KG1 (cell line): ENCODE results near the gene TBRG1.

Experiments
- DNase-seq: peaks from one replicate; lab custom pipeline; 2025; lab: John Stamatoyannopoulos, UW

Gene TBRG1

DNA sequence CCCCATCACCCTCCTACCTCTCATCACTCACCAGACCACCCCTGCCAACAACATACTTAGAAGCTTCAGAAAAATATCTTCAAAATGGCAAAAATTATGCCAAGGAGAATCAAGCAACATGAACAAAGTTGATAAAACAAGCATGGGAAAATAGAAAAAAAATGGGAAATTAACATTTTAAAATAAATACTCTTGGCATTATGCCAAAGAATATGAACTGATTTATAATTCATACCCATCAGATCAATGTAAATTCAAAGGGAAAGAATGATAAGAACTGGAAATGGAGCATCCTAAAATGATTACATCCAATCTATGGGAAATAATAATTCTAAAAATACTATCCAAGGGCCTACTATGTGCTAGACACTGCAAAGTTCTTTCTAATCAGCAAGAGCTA lies 38.9 kb downstream of the TBRG1 start:
- no peak for DNase-seq

DNA sequence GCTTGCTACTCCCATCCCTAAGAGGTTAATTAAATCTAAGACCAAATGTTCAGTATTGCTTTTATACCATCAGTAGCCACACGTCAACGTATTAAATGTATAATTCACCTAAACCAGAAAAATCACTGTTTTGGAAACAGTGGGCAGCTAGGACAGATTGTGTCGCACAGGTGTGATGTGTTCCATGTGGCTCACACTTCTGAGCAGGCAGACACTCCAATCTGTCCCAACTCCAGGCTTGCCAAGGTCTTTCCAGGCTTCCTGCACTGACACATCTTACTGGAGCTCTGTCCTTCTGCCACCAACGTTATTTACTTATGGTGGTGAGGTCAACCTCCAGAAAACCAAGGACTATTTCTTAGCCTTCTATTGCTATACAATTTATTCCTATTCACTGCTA lies 39.4 kb downstream of the TBRG1 start:
- DNase-seq = no peak

DNA sequence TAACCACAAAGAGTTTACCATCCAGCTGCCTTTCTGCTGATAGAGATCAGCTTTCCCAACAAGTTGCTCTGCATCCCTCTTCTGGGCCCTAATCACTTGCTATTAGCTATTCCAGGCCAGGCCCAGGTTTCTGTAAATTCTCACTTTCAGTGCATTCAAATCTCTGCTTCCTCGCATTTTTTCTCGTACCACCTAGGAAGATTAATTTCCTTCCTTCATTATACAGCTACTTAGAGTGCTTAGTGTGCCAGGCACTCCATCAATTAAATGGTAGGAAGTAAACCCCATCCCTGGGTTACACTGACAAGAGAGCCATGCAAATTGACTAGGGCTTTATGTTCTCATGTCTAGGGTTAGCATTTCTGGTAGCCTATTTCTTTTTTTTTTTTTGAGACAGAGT lies 41.2 kb downstream of the TBRG1 start:
- no peak for DNase-seq

DNA sequence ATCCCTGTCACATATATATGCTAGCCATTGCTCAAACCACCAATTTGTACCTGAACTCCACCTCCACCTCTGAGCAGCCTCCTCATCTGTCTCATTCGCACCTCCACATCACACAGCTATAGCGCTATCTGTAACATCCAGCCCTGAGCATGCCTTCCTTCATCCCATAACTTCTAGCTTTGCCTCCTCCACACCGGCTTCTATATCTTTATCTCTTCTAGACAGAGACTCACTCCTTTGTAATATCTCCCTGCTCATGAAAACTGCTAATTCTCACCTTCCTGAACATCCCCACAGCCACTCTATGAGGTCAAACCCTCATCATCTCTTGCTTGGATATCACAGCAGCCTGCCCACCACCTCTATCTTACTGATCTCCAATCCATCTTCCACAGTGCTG lies 44.9 kb downstream of the TBRG1 start:
- DNase-seq = no peak

DNA sequence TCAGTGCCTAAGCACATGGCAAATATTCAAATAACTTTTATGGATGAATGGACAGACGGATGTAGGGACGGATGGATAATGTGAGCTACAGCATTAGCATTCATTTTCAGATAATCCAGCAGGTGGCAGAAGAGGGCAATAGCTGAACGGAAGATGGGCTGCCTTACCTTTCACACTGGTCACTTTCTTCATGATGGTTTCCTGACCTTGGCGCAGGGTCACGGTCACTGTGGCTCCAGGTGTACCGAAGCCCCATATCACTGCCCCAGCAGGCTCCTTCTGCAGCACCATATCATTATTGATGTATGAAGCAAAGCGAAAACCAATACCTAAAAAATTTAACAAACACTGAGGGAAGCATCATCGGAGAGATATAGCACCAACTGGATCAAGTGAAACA lies 46.5 kb downstream of the TBRG1 start:
- peak; percentile 29 for DNase-seq

DNA sequence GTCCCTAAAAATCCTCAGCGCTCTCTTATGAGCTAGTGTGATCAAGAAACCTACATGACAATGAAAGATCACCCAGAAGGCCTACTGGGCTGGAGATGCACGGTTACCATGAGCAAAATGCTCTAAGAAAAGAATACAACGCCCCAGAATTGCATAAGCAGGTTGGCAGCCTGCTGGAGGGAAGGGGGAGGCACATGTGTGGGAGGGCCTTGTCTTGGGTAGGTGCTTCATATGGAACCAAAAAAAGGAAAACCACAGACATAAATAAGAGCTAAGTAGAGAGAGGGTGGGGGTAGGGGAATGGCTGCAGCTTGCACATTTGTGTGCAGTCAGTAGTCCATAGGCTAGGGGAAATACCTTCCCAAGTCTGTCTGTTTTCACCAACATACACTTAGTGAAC lies 48.1 kb downstream of the TBRG1 start:
- peak; percentile 60 for DNase-seq

DNA sequence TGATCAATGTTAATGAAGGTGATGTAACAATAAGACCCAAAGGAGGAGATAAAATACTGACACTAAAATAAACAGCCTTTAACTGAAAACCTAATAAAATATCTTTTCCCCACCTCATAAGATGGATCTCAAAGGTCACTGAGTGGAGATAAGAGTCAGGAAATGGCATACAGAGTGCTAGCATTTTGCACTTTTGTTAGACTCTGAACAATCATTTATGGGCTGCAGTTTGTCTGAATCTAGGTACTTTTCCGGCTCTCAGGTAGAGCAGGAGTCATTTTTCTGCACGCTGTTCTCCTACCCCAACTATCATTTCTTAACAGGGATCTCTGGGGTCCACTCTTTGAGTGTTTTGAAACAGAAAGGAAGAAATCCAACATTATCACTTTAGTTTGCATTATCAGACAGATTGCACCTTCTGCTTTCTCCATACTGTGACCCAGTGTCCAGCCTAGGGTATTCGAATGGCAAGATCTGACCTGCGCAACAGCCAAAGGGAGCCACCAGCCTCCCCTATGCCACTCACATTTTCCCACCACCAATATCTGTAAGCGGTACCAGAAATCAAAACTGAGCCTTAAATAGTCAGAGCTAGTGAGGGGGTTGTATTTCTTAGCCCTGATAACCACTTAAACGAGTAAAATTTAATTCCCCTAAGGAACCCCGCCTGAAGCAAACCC lies 50.0 kb downstream of the TBRG1 start:
- no peak for DNase-seq

DNA sequence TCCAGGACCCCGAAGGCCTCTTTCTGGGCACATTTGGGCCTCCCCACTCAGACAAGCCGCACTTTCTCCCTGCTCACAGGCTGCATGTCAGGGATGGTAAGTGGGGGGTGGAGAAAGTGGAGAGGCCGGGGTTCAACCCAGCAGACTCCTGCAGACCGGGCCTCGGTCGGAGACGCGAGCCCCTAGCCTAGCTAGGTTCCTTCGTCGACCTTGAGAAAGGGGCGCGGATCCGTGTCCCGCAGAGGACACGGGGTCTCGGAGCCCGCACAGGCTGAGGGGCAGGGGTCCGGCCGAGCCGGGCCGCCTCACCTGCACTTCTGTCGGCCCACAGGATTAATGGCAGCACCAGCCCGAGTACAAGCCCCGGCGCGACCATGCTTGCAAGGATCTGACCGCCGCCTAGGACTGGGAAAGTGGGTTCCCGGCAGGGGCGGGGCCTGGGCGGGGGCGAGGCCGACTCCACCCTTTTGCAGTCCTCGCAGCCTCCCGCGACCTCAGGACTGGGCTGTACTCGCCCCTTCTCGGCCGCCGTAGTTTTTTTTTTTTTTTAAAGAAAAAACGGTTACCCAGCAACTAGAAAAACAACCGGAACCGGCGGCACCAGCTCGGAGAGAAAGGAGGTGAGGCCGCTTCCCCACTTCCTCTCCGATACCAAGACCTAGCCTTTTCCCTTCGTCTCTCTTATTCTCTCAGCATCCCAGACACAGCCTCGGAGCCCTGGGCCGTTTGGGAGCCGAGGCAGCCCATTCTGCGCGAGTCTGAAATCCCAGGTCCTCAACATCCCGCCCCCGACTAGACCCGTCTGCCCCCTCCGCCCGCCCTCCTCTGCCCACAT lies 50.9 kb downstream of the TBRG1 start, which contains the start of the genes SIAE and SPA17:
SIAE (minus strand) TSS at position 407 of the 835 bp plus-strand sequence; CDS start at position 376, 31 bp downstream.
SPA17 (plus strand) TSS at position 572 of the 835 bp plus-strand sequence. CDS start 1,361 bp downstream, outside the sequence.
- DNase-seq = peak; percentile 84

DNA sequence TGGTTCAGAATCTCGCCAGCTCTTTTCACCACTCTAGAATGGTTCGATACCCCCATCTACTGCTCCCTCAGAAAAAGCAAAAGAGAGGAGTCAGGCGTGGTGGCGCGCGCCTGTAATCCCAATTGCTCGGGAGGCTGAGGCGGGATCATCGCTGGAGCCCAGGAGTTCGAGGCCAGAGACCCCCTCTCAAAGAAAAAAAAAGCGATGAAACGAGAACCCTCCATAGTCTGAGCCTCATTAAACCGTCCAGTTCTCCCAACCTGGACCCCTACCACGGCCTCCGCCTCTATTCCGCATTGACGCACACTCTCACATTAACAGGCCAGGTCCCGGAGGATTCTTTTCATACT lies 51.5 kb downstream of the TBRG1 start:
- no peak for DNase-seq

DNA sequence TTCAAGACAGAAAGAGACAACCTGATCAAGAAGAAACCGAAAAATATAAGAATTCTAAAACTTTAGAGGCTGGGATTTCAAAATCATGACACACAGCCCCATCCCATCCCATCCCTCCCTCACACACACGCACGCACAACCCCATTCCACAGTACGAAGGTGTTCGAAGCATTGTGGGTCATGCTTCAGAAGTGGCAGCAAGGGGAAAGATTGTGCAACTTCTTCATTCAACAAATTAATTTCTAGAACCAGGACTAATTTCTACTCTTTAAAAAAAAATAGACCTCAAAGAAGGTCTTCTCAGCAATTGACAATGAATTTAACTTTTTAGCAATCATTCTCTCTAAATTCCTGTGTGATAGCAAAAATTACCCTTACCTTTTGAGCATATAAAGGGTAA lies 51.9 kb downstream of the TBRG1 start:
- DNase-seq = no peak

DNA sequence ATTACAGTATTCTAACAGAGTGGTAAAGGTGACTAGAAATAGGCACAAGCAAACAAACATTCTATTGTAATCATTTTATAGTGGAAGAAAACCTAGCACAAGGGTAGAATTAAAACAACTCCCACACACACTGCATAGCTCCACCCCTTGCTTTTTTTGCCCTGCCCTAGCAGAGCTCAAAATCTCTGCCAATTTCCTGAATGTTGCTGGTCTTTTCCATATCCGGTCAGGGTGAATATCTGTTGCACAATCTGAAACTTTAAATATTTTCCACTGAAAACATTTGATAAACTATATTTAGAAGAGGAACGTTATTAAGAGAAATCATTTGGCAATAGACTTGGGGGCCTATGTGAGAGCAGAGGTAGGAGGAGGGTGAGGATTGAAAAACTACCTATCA lies 53.7 kb downstream of the TBRG1 start:
- no peak for DNase-seq

DNA sequence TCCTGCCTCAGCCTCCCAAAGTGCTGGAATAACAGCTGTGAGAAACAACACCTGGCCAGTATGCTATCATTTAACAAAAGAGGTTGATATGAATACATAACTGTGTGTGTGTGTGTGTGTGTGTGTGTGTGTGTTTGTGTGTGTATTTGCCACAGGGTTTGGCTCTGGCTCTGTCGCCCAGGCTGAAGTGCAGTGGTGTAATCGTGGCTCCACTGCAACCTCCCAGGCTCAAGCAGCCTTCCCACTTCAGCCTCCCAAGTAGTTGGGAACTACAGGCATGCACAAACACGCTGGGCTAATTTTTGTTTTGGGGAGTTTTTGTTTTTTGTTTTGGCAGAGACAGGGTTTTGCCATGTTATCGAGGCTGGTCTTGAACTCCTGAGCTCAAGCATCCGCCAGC lies 55.8 kb downstream of the TBRG1 start:
- DNase-seq = no peak

DNA sequence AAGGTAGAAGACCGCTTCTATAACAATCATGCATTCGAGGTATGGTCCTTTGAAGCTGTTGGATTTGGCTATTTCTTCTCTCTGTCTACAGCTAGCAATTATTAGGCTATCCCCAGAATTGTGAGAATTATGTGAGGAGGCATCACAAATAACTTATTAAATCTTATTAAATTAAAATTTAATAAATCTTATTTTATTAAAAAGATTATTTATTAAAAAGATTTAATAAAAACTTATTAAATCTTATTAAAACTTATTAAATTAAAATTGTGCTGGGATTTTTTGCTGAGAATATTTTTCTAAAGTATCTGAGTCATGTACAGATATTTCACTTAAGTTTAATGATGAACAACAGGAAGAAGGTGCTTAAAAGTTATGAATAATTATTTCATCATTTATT lies 58.8 kb downstream of the TBRG1 start:
- DNase-seq = no peak

DNA sequence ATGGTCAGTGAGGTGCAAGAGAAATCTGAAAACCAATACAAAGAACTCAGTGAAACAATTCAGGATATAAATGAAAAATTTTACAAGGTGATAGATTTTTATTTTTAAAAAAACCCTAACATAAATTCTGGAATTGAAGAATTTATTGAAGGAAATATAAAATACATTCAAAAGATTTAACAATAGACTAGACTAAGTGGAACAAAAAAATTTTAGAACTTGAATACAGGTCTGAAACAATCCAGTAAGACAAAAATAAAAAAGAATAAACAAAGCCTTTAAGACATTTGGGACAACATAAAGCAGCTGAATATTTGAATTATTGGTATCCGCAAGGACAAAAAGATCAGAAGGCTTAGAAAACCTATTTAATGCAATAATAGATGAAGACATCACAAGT lies 59.8 kb downstream of the TBRG1 start:
- DNase-seq = no peak
